Testis (tissue), 5 donors: Measurements from ENCODE around the gene ADAM23. TPM values are rescaled to one million over a fixed set of nuclear protein-coding genes. Genes with fewer than 3 reads are reported as not detected.
"Not testable (repeated sequence)": the region's sequence is repeated elsewhere in the genome, so short reads cannot be mapped to it uniquely, and the experiment has no call there.

ENCODE experiments used
- DNase-seq: peaks from one replicate; pipeline ENCODE4 v3.0.0-alpha.2; 2019
- H3K27ac ChIP-seq, 2 donors: fragments of 200-600 bp; sonication (generic); one replicate each; pipeline ENCODE4 v1.5.1; 2019
- H3K27me3 ChIP-seq: fragments of 200-600 bp; sonication (generic); one replicate; pipeline ENCODE4 v1.5.1; 2019
- H3K36me3 ChIP-seq: fragments of 200-600 bp; sonication (generic); one replicate; pipeline ENCODE4 v1.5.1; 2017; ENCODE audit warnings: low read depth; ENCODE audit errors: missing control alignments
- H3K4me1 ChIP-seq: fragments of 200-600 bp; sonication (generic); one replicate; pipeline ENCODE4 v1.5.1; 2019
- H3K4me3 ChIP-seq, 2 donors: fragments of 200-600 bp; sonication (generic); one replicate each; pipeline ENCODE4 v1.5.1; 2017 to 2019
- H3K9me3 ChIP-seq: fragments of 200-600 bp; sonication (generic); one replicate; pipeline ENCODE4 v1.5.1; 2017
- POLR2A ChIP-seq: fragments of 450-650 bp; IDR thresholded peaks from one replicate; pipeline ENCODE4 v1.6.1; 2017; ENCODE audit warnings: antibody characterized with exemption, mild to moderate bottlenecking, moderate library complexity
- WGBS, 2 donors: methylation state at CpG; one replicate each; pipeline ENCODE4 v1.1.5; 2018; 5-methylcytosine and 5-hydroxymethylcytosine counted together
- intact Hi-C: fragments of 100-400 bp; cut with DNase I; formaldehyde crosslinking; loops from one replicate; pipeline ENCODE4 v1.15.1; 2023; ENCODE audit warnings: low total_unique reads
- long read RNA-seq, 2 donors: transcript quantifications; one replicate each; lab custom pipeline, GENCODE V29; 2026
- polyA plus RNA-seq: library from polyadenylated mRNA; stranded (reverse); fragments of 350-450 nt; fragmentation: Illumina TruSeq; extraction: RNeasy Lipid Tissue Mini Kit (QIAGEN cat#74804); gene quantifications from one replicate; pipeline ENCODE4 v1.2.3, GENCODE V29; 2014; ENCODE audit warnings: low read depth, low replicate concordance; ENCODE audit not compliant: insufficient read depth
- total RNA-seq, 2 donors: library from RNA; depleted of rRNA; stranded (reverse); fragments of >200 nt; gene quantifications; one replicate each; pipeline ENCODE4 v1.2.3, GENCODE V29; 2016
- TF ChIP-seq, protein P1 (sequence below), 3 experiments: fragments of 450-650 bp in 2 of 3; fragments of 200-600 bp in 1 of 3; sonication (generic) in 1 of 3; IDR thresholded peaks; one replicate each; pipeline ENCODE4 v1.5.1; 2016 to 2019; ENCODE audit warnings: antibody characterized with exemption in 3 of 3, mild to moderate bottlenecking in 2 of 3, moderate library complexity in 1 of 3

Gene ADAM23, protein sequence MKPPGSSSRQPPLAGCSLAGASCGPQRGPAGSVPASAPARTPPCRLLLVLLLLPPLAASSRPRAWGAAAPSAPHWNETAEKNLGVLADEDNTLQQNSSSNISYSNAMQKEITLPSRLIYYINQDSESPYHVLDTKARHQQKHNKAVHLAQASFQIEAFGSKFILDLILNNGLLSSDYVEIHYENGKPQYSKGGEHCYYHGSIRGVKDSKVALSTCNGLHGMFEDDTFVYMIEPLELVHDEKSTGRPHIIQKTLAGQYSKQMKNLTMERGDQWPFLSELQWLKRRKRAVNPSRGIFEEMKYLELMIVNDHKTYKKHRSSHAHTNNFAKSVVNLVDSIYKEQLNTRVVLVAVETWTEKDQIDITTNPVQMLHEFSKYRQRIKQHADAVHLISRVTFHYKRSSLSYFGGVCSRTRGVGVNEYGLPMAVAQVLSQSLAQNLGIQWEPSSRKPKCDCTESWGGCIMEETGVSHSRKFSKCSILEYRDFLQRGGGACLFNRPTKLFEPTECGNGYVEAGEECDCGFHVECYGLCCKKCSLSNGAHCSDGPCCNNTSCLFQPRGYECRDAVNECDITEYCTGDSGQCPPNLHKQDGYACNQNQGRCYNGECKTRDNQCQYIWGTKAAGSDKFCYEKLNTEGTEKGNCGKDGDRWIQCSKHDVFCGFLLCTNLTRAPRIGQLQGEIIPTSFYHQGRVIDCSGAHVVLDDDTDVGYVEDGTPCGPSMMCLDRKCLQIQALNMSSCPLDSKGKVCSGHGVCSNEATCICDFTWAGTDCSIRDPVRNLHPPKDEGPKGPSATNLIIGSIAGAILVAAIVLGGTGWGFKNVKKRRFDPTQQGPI
- 10 to 100 TPM; 19.5 to 24.2 TPM for total RNA-seq
- polyA plus RNA-seq: 14.5 TPM
- long read RNA-seq, donor 1, partial matches to known transcripts: 0 of 1 reads
- long read RNA-seq, donor 1, other reads (novel, unspliced or antisense): 0 of 1 reads
- long read RNA-seq, donor 2, full-length matches to known transcripts: 1 of 6 reads
- long read RNA-seq, donor 2, partial matches to known transcripts: 5 of 6 reads
- long read RNA-seq, donor 2, other reads (novel, unspliced or antisense): 0 of 6 reads

DNA sequence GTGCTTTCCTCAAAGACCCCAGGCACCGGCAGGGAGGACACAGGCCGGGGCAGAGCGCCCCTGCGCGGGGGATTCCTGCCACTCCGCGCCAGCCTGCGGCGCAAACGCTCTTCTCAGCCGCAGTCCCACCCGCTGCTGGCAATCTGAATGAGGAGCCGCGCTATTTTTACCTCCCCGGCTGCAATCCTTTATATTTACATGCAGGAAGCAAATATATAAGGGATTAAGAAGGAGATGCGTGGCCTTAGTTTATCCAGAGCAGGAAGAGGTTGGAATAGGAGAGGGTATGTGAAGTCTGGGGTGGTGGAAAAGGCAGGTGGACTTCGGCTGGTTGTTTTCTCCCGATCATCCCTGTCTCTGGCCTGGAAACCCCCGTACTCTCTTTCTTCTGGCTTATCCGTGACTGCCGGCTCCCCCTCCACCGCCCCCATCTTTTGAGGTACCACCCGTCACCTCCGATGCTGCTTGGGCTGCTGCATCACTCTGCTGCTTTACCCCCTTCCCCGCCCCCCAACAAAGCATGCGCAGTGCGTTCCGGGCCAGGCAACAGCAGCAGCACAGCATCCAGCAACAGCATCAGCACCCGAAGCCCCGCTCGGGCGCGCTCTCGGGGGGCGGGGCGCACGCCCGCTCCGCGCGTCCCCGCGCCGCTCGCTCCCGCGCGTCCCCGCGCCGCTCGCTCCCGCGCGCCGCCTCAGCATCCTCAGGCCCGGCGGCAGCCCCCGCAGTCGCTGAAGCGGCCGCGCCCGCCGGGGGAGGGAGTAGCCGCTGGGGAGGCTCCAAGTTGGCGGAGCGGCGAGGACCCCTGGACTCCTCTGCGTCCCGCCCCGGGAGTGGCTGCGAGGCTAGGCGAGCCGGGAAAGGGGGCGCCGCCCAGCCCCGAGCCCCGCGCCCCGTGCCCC lies at the start of gene ADAM23:
TSS of gene ADAM23 (plus strand) at position 700 of the 902 bp plus-strand sequence. CDS start 335 bp downstream, outside the sequence.
- no peak for TF ChIP-seq POLR2A
- TF ChIP-seq, protein P1, sequence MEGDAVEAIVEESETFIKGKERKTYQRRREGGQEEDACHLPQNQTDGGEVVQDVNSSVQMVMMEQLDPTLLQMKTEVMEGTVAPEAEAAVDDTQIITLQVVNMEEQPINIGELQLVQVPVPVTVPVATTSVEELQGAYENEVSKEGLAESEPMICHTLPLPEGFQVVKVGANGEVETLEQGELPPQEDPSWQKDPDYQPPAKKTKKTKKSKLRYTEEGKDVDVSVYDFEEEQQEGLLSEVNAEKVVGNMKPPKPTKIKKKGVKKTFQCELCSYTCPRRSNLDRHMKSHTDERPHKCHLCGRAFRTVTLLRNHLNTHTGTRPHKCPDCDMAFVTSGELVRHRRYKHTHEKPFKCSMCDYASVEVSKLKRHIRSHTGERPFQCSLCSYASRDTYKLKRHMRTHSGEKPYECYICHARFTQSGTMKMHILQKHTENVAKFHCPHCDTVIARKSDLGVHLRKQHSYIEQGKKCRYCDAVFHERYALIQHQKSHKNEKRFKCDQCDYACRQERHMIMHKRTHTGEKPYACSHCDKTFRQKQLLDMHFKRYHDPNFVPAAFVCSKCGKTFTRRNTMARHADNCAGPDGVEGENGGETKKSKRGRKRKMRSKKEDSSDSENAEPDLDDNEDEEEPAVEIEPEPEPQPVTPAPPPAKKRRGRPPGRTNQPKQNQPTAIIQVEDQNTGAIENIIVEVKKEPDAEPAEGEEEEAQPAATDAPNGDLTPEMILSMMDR (IDR thresholded peaks at IDR 0.05): no peak
- no peaks in the 10 kb centered on the region for H3K27me3 ChIP-seq
- intact Hi-C loops: no loop called here
- H3K4me3 ChIP-seq: peak within 1 kb of the TSS; percentile 60 to 62
- WGBS, 2 donors: 0% methylated on average over 23 to 36 of the region's 81 CpGs
- H3K36me3 ChIP-seq: no peaks in the 10 kb centered on the region
- H3K9me3 ChIP-seq: no peaks in the 10 kb centered on the region
- H3K27ac ChIP-seq: peak within 1 kb of the TSS; percentile 33 to 80
- H3K4me1 ChIP-seq: peaks cover 9% of the 10 kb centered on the region
- DNase-seq: peak; percentile 83

DNA sequence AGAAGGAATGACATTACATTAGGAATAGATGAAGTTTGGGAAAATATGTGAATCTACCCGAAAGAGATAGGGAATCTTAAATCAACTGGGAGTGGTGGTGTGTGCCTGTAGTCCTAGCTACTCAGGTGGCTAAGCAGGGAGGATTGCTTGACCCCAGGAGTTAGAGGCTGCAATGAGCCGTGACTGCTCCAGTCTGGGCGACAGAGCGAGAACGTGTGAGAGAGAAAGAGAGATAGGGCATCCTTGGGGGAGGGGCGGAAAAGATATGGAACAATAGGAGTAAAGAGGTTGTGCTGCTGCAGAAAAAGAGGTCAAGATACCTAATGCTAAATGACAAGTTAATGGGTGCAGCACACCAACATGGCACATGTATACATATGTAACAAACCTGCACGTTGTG lies 47.1 kb upstream of the ADAM23 start:
- WGBS, 2 donors: 55 to 66% methylated on average over 7 of the region's 7 CpGs
- TF ChIP-seq, protein P1 (IDR thresholded peaks at IDR 0.05): no peak
- TF ChIP-seq POLR2A: no peak

DNA sequence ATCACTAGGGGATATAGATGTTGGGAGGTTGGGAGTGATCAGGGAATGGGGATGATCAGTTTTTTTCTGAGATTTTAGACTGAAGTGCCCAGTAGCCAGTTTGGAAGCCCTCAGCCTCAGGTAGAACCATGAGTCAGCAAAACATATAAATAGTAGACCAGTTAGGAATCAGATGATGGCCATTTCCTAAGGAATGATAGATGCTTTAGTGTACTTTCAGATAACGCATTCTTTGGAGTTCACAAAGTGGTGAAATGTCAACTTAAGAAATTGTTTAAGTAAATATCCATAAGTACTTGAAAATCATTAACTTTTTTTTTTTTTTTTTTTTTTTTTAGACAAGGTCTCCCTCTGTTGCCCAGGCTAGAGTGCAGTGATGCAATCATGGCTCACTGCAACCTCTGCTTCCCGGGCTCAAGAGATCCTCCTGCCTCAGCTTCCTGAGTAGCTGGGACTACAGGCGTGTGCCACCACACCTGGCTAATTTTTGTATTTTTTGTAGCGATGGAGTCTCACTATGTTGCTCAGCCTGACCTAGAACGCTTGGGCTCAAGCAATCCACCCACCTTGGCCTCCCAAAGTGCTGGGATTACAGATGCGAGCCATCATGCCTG lies 40.3 kb upstream of the ADAM23 start:
- H3K9me3 ChIP-seq, DNase-seq, H3K36me3 ChIP-seq, H3K27ac ChIP-seq, H3K4me3 ChIP-seq, H3K4me1 ChIP-seq, H3K27me3 ChIP-seq, intact Hi-C loops: not testable (repeated sequence)
- 89 to 91% methylated on average over 6 of the region's 6 CpGs for WGBS, 2 donors

More for the DNA sequence above, 47.1 kb upstream of the ADAM23 start:
- no peaks in the 10 kb centered on the region for H3K4me1 ChIP-seq
- no peaks in the 10 kb centered on the region for H3K27me3 ChIP-seq
- H3K4me3 ChIP-seq: no peak overlapping the region
- no peak overlapping the region for H3K27ac ChIP-seq
- intact Hi-C loops: no loop called here
- DNase-seq: no peak
- H3K36me3 ChIP-seq: no peaks in the 10 kb centered on the region
- no peaks in the 10 kb centered on the region for H3K9me3 ChIP-seq

DNA sequence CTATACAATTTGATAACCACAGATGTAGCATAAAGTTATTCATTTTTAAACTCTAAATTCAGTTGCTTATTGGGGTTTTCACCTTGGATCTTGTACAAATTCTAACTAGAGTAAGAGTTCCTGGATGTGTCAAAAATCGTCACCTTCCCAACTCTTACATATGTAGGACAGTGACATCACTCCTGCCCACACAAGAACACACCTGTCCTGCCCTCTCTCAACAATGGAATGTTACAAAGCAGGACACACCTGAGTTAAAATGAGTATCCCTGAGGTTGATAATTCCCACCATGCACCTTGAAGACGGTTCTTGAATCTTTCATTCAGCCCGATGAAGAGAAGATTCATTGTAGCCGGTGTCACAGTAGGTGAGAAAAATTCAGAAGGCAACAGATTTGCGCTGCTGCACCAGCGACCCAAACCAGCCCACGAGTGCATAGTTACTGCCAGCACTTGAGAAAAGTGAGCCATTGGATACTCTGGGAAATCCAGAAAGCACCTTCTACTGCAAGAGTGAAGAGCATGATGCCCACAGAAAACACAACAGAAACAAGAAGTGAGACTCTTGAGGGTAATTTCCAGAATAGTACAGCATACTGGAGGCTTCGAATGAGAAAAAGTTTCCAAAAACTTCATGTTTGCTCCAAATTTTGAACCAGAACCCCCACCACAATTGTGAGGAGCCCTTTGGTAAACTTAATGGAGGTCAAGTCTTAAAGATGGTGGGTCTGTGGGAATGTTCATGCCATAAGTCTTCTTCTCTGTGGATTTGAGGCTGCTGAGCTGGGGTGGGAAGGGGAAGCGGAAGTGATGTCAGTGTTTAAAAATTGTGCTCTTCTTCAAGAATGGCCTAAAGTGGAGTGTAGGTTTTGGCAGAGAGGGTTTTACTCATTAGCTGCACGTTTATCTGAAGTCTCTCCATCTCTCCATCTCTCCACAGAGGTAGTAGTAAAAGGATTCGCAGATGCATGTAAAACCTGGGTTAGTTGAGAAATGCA lies 34.7 kb upstream of the ADAM23 start:
- intact Hi-C loops: no loop called here
- H3K27ac ChIP-seq: no peak overlapping the region
- TF ChIP-seq, protein P1 (IDR thresholded peaks at IDR 0.05): no peak
- no peak for TF ChIP-seq POLR2A
- no peaks in the 10 kb centered on the region for H3K4me1 ChIP-seq
- WGBS, 2 donors: 89 to 91% methylated on average over 11 of the region's 11 CpGs
- H3K36me3 ChIP-seq: no peaks in the 10 kb centered on the region
- no peaks in the 10 kb centered on the region for H3K27me3 ChIP-seq
- no peak for DNase-seq
- H3K9me3 ChIP-seq: no peaks in the 10 kb centered on the region
- H3K4me3 ChIP-seq: no peak overlapping the region
